ENCODE measurements around the gene EGLN2.
A peak's percentile ranks its signal among the peaks of the same experiment; 100 is the strongest.

EGLN2 gene

GRCh38 chr19:40801426-40802299 lies 2.7 kb downstream of the EGLN2 start:
- DNase-seq (ENCODE audit: low spot score), result no peak
- in situ Hi-C loops (cut with MboI; ENCODE audit: low pct_unique_long_range_greater_than_20kb, low sequenced_read_pairs, unreplicated experiment), result no loop called here
- TF ChIP-seq, protein P1, sequence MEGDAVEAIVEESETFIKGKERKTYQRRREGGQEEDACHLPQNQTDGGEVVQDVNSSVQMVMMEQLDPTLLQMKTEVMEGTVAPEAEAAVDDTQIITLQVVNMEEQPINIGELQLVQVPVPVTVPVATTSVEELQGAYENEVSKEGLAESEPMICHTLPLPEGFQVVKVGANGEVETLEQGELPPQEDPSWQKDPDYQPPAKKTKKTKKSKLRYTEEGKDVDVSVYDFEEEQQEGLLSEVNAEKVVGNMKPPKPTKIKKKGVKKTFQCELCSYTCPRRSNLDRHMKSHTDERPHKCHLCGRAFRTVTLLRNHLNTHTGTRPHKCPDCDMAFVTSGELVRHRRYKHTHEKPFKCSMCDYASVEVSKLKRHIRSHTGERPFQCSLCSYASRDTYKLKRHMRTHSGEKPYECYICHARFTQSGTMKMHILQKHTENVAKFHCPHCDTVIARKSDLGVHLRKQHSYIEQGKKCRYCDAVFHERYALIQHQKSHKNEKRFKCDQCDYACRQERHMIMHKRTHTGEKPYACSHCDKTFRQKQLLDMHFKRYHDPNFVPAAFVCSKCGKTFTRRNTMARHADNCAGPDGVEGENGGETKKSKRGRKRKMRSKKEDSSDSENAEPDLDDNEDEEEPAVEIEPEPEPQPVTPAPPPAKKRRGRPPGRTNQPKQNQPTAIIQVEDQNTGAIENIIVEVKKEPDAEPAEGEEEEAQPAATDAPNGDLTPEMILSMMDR (IDR thresholded peaks at IDR 0.05; ENCODE audit: extremely low read depth, insufficient read depth, missing control alignments), result no peak

DNA sequence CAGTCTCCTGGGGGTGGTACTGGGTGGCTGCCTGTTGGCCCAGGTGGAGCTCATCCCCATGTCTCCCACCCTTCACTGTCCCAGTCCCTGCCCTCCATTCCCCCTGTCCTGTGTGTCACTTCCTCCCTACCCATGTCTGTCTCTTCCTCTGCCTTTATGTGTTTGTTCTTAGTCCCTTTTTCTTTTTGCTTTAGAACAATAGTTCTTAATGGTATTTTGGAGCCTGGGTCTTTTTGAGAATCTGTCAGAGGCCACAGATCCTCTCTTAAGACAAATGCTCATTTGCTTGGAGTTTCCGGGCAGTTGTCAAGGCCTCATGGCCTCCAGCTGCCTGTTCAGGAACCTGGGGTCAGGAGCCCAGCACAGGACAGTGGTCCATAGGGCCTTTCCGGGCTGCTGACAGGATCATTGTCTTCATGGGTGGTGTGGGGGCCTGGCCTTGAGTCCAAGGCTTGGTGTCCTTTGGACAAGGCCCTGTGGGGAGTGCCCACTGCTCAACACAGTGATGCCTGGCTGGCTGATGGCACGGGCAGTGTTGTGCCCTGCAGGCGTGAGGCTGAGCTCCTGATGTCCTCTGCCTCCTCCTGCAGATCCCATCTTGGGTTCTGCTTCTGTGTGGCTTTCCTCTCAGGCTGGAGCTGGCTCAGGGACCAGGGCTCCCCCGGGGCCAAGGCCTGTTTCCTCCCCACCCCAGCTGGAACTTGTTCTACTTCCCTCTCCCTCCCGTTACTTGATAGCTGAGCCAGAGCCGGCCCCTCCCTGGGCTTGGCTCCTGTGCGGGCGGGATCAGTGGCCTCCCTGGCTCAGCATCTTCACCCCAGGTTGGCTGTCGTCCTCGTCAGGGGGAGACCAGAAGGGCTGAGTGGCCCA lies 3.5 kb downstream of the EGLN2 start:
- TF ChIP-seq, protein P1 (IDR thresholded peaks at IDR 0.05; ENCODE audit: extremely low read depth, insufficient read depth, missing control alignments), result no peak
- DNase-seq (ENCODE audit: low spot score), result no peak
- in situ Hi-C loops (cut with MboI; ENCODE audit: low pct_unique_long_range_greater_than_20kb, low sequenced_read_pairs, unreplicated experiment), result no loop called here

- in situ Hi-C loops (cut with MboI; ENCODE audit: low pct_unique_long_range_greater_than_20kb, low sequenced_read_pairs, unreplicated experiment), result no loop called here
- TF ChIP-seq, protein P1 (IDR thresholded peaks at IDR 0.05; ENCODE audit: extremely low read depth, insufficient read depth, missing control alignments), result no peak
- no peak for DNase-seq (ENCODE audit: low spot score)
These were observed 4.3 kb downstream of the EGLN2 start for GRCh38 chr19:40803170-40803856.

DNA sequence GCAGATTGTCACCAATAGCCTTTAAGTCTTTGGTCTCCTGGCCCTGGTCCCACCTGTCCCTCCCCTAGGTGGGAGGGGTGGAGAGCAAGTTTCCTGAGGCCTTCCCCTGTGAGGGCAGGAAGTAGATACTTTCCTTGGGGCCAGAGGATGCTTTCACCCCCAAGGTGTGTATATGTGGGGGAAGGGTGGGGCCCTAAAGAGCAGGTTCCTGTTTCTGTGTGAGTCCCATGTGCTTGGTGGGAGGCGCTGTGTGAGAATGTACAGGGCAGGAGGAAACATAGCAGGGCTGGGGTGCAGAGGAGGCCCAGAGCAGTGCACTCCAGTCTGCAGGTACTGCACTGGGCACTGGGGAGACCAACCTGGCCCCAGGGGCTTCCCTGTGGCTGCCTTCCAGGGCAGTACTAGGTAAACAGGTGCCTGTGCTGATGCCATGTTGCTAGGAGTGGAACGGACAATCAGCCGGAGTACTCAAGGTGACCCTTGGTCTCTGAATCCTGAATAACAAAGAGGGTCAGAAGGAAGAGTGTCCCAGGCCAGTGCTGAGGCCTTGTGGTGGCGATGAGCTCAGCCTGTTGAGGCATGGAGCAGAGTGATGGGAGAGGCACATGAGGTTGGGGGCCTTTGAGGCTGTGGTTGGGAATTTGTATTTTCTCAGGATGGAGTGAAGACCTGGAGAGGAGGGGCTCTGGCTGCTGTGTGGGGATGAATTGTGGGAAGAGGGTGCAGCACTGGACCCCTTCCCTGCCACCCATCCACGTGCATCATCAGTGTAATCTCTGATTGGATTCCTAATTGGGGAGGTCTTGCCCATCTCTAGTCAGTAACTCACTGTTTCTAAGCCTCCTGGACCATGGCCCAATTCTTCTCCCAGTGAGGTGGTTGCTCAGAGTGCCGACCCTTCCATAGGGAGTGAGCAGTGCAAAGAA lies 5.1 kb downstream of the EGLN2 start:
- TF ChIP-seq, protein P1 (IDR thresholded peaks at IDR 0.05; ENCODE audit: extremely low read depth, insufficient read depth, missing control alignments), result no peak
- in situ Hi-C loops (cut with MboI; ENCODE audit: low pct_unique_long_range_greater_than_20kb, low sequenced_read_pairs, unreplicated experiment), result no loop called here
- DNase-seq (ENCODE audit: low spot score), result peak; percentile 57

GRCh38 chr19:40804783-40805242 lies 5.8 kb downstream of the EGLN2 start:
- TF ChIP-seq, protein P1 (IDR thresholded peaks at IDR 0.05; ENCODE audit: extremely low read depth, insufficient read depth, missing control alignments), result no peak
- no peak for DNase-seq (ENCODE audit: low spot score)
- in situ Hi-C loops (cut with MboI; ENCODE audit: low pct_unique_long_range_greater_than_20kb, low sequenced_read_pairs, unreplicated experiment), result no loop called here
